Neural crest cell (in vitro differentiated cells): ENCODE measurements around the gene ASTN2. TPM values are rescaled to one million over a fixed set of nuclear protein-coding genes. Genes with fewer than 3 reads are reported as not detected.

Experiments
- DNase-seq: peaks from one replicate; pipeline ENCODE4 v3.0.0; 2021; ENCODE audit warnings: low read depth, mixed read lengths, low spot score
- H3K27ac Mint-ChIP-seq: one replicate; pipeline ENCODE4 v1.8.0; 2021; ENCODE audit warnings: mild to moderate bottlenecking, mixed read lengths; ENCODE audit not compliant: unreplicated experiment
- H3K27me3 Mint-ChIP-seq: 2 replicates; pipeline ENCODE4 v1.8.0; 2021; ENCODE audit warnings: low read depth, mild to moderate bottlenecking, mixed read lengths
- H3K36me3 Mint-ChIP-seq: 2 replicates; pipeline ENCODE4 v1.8.0; 2021; ENCODE audit warnings: low read depth, mild to moderate bottlenecking, mixed read lengths
- H3K4me1 Mint-ChIP-seq: 2 replicates; pipeline ENCODE4 v1.8.0; 2021; ENCODE audit warnings: mixed read lengths
- H3K4me3 Mint-ChIP-seq: one replicate; pipeline ENCODE4 v1.8.0; 2021; ENCODE audit warnings: mild to moderate bottlenecking, mixed read lengths
- H3K9me3 Mint-ChIP-seq: 2 replicates; pipeline ENCODE4 v1.8.0; 2021; ENCODE audit warnings: mixed read lengths
- CTCF ChIP-seq: fragments of 200-600 bp; sonication (generic); conservative IDR thresholded peaks from 2 replicates; pipeline ENCODE4 v1.5.0; 2021; ENCODE audit warnings: antibody characterized with exemption, mild to moderate bottlenecking
- total RNA-seq: library from RNA; stranded (reverse); gene quantifications from 2 replicates; pipeline ENCODE4 v1.2.1, GENCODE V29; 2021

Gene ASTN2
- total RNA-seq, 1 donor from 2014 or later, result 7.3 TPM

- TF ChIP-seq CTCF, result no peak
- H3K4me1 Mint-ChIP-seq, result peaks cover 24% of the 10 kb centered on the region
- no peak overlapping the region for H3K4me3 Mint-ChIP-seq
- no peaks in the 10 kb centered on the region for H3K27me3 Mint-ChIP-seq
- DNase-seq, result no peak
- H3K36me3 Mint-ChIP-seq, result no peaks in the 10 kb centered on the region
- H3K9me3 Mint-ChIP-seq, result no peaks in the 10 kb centered on the region
- H3K27ac Mint-ChIP-seq, result no peak overlapping the region
Measured at GRCh38 chr9:116479967-116480366, 934.9 kb downstream of the ASTN2 start.

- H3K27me3 Mint-ChIP-seq, result no peaks in the 10 kb centered on the region
- peaks cover 24% of the 10 kb centered on the region for H3K4me1 Mint-ChIP-seq
- no peak for DNase-seq
- no peak overlapping the region for H3K4me3 Mint-ChIP-seq
- H3K36me3 Mint-ChIP-seq, result no peaks in the 10 kb centered on the region
- H3K9me3 Mint-ChIP-seq, result no peaks in the 10 kb centered on the region
- H3K27ac Mint-ChIP-seq, result no peak overlapping the region
- TF ChIP-seq CTCF, result no peak
Measured at GRCh38 chr9:116479056-116479544, 935.8 kb downstream of the ASTN2 start.

GRCh38 chr9:116477584-116478141, 937.2 kb downstream of the ASTN2 start:
- no peaks in the 10 kb centered on the region for H3K27me3 Mint-ChIP-seq
- peak overlapping the region; percentile 77 for H3K27ac Mint-ChIP-seq
- peaks cover 20% of the 10 kb centered on the region for H3K4me1 Mint-ChIP-seq
- peaks cover 4% of the 10 kb centered on the region for H3K9me3 Mint-ChIP-seq
- no peak for DNase-seq
- no peak overlapping the region for H3K4me3 Mint-ChIP-seq
- no peak for TF ChIP-seq CTCF
- peaks cover 3% of the 10 kb centered on the region for H3K36me3 Mint-ChIP-seq

GRCh38 chr9:116476935-116477381, 937.9 kb downstream of the ASTN2 start:
- Mint-ChIP-seq H3K36me3 (peaks cover 3% of the 10 kb centered on the region), H3K9me3 (peaks cover 4% of the 10 kb centered on the region), H3K27ac (peak overlapping the region; percentile 95), H3K4me1 (peaks cover 25% of the 10 kb centered on the region), H3K27me3 (no peaks in the 10 kb centered on the region), H3K4me3 (no peak overlapping the region)
- no peak for TF ChIP-seq CTCF
- no peak for DNase-seq

GRCh38 chr9:116476002-116476401, 938.9 kb downstream of the ASTN2 start:
- Mint-ChIP-seq H3K27me3 (no peaks in the 10 kb centered on the region), H3K4me3 (no peak overlapping the region), H3K4me1 (peaks cover 34% of the 10 kb centered on the region), H3K36me3 (peaks cover 3% of the 10 kb centered on the region), H3K27ac (no peak overlapping the region), H3K9me3 (peaks cover 4% of the 10 kb centered on the region)
- DNase-seq, result no peak
- TF ChIP-seq CTCF, result no peak
